GM12878 (cell line): Measurements from ENCODE around the gene CARD19. TPM values are rescaled to one million over a fixed set of nuclear protein-coding genes. Genes with fewer than 3 reads are reported as not detected.

ENCODE experiments used
- BRCA1 ChIP-seq: IDR thresholded peaks from 2 replicates; pipeline ENCODE4 v1.6.1; 2011; ENCODE audit warnings: low read depth, low read length, improper control_type of control experiment
- CHD2 ChIP-seq: IDR thresholded peaks from 2 replicates; pipeline ENCODE4 v1.6.1; 2011; ENCODE audit warnings: low read depth, low read length, improper control_type of control experiment, borderline replicate concordance
- HCFC1 ChIP-seq: fragments of 150-350 bp; IDR thresholded peaks from 2 replicates; pipeline ENCODE4 v1.6.1; 2014; ENCODE audit warnings: low read length
- IKZF2 ChIP-seq, 2 experiments: fragments of 450-650 bp; IDR thresholded peaks; 2 replicates each; pipeline ENCODE4 v1.6.1; 2017; ENCODE audit warnings: mild to moderate bottlenecking in 2 of 2, moderate library complexity in 2 of 2
- MTA3 ChIP-seq: IDR thresholded peaks from 2 replicates; pipeline ENCODE4 v1.6.1; 2012; ENCODE audit warnings: low read length, inconsistent platforms, borderline replicate concordance
- MYC ChIP-seq: IDR thresholded peaks from 2 replicates; pipeline ENCODE4 v1.6.1; 2011; ENCODE audit warnings: mild to moderate bottlenecking, low read length, moderate library complexity, inconsistent platforms; ENCODE audit not compliant: insufficient read depth, insufficient replicate concordance, insufficient read length, severe bottlenecking
- NRF1 ChIP-seq: conservative IDR thresholded peaks from 2 replicates; pipeline ENCODE4 v1.6.1; 2011; ENCODE audit warnings: mild to moderate bottlenecking, low read depth, low read length, improper control_type of control experiment
- PML ChIP-seq: IDR thresholded peaks from 2 replicates; pipeline ENCODE4 v1.6.1; 2012; ENCODE audit warnings: low read length, inconsistent platforms
- POLR2A ChIP-seq: IDR thresholded peaks from 2 replicates; pipeline ENCODE4 v1.6.1; 2011; ENCODE audit warnings: low read depth, mild to moderate bottlenecking, low read length
- RB1 ChIP-seq: fragments of 450-650 bp; formaldehyde crosslinking; IDR thresholded peaks from 2 replicates; pipeline ENCODE4 v1.6.1; 2017; ENCODE audit warnings: mild to moderate bottlenecking, borderline replicate concordance
- RCOR1 ChIP-seq: conservative IDR thresholded peaks from 2 replicates; pipeline ENCODE4 v1.6.1; 2012; ENCODE audit warnings: low read depth, low read length, improper control_type of control experiment
- SUPT20H ChIP-seq: IDR thresholded peaks from 2 replicates; pipeline ENCODE4 v1.6.1; 2011; ENCODE audit warnings: low read depth, mild to moderate bottlenecking, low read length, moderate library complexity, borderline replicate concordance; ENCODE audit not compliant: control insufficient read depth
- TARDBP ChIP-seq: IDR thresholded peaks from 2 replicates; pipeline ENCODE4 v1.6.1; 2016; ENCODE audit warnings: borderline replicate concordance
- polyA plus RNA-seq, 11 experiments: library from polyadenylated mRNA; depleted of rRNA in 4 of 11; unstranded in 6 of 11; stranded (reverse) in 5 of 11; fragments of >200 nt; fragmentation: Nextera tagmentation in 4 of 11; fragmentation: Illumina TruSeq in 1 of 11; extraction: Ambion mirVana in 4 of 11; extraction: Trizol in 1 of 11; gene quantifications; 1 replicate in 1 of 11; 2 replicates in 10 of 11; pipeline versions ENCODE4 v1.2.1 to v1.2.3, GENCODE V29; 2011 to 2016; ENCODE audit warnings: inconsistent platforms in 2 of 11, missing spikeins in 2 of 11, low read depth in 1 of 11
- total RNA-seq, 4 experiments: library from RNA; depleted of rRNA in 3 of 4; stranded (reverse); fragments of >200 nt in 3 of 4; fragmentation: Illumina TruSeq in 1 of 4; extraction: Trizol in 1 of 4; gene quantifications; 2 replicates each; pipeline versions ENCODE4 v1.2.1 to v1.2.3, GENCODE V29; 2013 to 2021
- TF ChIP-seq, protein P1 (sequence below): IDR thresholded peaks from 2 replicates; pipeline ENCODE4 v1.6.1; 2012; ENCODE audit warnings: low read depth, low read length, improper control_type of control experiment
- TF ChIP-seq, protein P2 (sequence below): fragments of 450-650 bp; IDR thresholded peaks from 2 replicates; pipeline ENCODE4 v1.6.1; 2018; ENCODE audit warnings: mild to moderate bottlenecking, low read depth, moderate library complexity; ENCODE audit not compliant: partially characterized antibody
- TF ChIP-seq, protein P3 (sequence below): fragments of 450-650 bp; IDR thresholded peaks from 2 replicates; pipeline ENCODE4 v1.6.1; 2017; ENCODE audit warnings: mild to moderate bottlenecking, moderate library complexity
- TF ChIP-seq, protein P4 (sequence below): fragments of 150-350 bp; IDR thresholded peaks from 2 replicates; pipeline ENCODE4 v1.6.1; 2016; ENCODE audit warnings: low read depth, low read length

The CARD19 gene
- total and polyA plus RNA-seq, 10 of the 15 experiments (the other 5 are each of a cell fraction or from before 2014, with no cell fraction given), result 0.61 to 41.6 (median 19.9) TPM

DNA sequence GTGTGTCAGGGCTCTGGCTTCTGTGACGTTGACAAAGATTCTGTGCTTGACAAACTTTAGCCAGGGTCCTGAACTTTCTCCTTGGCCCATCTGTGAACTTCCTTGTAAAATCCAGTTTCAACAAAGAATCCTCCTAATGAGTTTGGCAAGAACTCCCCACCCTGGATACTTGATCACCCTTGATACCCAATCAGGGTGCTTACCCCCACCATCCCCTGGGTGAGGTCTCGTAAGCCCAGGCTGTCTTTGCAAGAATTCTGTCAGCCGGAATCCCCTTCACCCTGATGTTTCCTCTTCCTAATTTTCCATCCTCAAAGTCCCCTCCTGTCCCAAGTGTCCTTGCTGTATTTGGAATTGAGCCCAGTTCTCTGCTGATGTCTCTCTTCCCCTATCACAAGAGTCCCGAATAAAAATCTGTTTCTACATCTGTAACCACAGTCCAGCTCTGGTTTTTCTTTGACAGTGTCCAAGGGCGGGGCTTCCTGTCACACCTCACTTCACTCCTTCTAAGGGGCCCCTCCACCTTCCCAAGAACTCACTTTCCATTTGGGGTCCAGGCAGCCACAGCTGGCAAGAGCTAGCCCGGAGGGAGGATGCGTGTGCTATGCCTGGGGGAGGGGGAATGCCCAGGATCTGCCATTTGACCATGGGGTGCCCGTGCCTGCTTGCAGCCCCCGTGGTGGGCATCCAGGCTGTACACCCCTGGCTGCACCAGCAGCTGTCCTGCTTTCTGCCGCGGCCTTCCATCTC lies 2.7 kb upstream of the CARD19 start (continued):
- TF ChIP-seq MYC, result no peak
- no peak for TF ChIP-seq CHD2
- peak; percentile 49; the same call in 1 of the 2 replicates for TF ChIP-seq POLR2A
- TF ChIP-seq TARDBP, result no peak
- TF ChIP-seq, protein P1, sequence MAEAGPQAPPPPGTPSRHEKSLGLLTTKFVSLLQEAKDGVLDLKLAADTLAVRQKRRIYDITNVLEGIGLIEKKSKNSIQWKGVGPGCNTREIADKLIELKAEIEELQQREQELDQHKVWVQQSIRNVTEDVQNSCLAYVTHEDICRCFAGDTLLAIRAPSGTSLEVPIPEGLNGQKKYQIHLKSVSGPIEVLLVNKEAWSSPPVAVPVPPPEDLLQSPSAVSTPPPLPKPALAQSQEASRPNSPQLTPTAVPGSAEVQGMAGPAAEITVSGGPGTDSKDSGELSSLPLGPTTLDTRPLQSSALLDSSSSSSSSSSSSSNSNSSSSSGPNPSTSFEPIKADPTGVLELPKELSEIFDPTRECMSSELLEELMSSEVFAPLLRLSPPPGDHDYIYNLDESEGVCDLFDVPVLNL, result no peak
- TF ChIP-seq, protein P2, sequence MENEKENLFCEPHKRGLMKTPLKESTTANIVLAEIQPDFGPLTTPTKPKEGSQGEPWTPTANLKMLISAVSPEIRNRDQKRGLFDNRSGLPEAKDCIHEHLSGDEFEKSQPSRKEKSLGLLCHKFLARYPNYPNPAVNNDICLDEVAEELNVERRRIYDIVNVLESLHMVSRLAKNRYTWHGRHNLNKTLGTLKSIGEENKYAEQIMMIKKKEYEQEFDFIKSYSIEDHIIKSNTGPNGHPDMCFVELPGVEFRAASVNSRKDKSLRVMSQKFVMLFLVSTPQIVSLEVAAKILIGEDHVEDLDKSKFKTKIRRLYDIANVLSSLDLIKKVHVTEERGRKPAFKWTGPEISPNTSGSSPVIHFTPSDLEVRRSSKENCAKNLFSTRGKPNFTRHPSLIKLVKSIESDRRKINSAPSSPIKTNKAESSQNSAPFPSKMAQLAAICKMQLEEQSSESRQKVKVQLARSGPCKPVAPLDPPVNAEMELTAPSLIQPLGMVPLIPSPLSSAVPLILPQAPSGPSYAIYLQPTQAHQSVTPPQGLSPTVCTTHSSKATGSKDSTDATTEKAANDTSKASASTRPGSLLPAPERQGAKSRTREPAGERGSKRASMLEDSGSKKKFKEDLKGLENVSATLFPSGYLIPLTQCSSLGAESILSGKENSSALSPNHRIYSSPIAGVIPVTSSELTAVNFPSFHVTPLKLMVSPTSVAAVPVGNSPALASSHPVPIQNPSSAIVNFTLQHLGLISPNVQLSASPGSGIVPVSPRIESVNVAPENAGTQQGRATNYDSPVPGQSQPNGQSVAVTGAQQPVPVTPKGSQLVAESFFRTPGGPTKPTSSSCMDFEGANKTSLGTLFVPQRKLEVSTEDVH, result no peak
- no peak for TF ChIP-seq RB1
- TF ChIP-seq BRCA1, result no peak
- TF ChIP-seq, protein P3, sequence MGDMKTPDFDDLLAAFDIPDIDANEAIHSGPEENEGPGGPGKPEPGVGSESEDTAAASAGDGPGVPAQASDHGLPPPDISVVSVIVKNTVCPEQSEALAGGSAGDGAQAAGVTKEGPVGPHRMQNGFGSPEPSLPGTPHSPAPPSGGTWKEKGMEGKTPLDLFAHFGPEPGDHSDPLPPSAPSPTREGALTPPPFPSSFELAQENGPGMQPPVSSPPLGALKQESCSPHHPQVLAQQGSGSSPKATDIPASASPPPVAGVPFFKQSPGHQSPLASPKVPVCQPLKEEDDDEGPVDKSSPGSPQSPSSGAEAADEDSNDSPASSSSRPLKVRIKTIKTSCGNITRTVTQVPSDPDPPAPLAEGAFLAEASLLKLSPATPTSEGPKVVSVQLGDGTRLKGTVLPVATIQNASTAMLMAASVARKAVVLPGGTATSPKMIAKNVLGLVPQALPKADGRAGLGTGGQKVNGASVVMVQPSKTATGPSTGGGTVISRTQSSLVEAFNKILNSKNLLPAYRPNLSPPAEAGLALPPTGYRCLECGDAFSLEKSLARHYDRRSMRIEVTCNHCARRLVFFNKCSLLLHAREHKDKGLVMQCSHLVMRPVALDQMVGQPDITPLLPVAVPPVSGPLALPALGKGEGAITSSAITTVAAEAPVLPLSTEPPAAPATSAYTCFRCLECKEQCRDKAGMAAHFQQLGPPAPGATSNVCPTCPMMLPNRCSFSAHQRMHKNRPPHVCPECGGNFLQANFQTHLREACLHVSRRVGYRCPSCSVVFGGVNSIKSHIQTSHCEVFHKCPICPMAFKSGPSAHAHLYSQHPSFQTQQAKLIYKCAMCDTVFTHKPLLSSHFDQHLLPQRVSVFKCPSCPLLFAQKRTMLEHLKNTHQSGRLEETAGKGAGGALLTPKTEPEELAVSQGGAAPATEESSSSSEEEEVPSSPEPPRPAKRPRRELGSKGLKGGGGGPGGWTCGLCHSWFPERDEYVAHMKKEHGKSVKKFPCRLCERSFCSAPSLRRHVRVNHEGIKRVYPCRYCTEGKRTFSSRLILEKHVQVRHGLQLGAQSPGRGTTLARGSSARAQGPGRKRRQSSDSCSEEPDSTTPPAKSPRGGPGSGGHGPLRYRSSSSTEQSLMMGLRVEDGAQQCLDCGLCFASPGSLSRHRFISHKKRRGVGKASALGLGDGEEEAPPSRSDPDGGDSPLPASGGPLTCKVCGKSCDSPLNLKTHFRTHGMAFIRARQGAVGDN, result no peak; the same call in 1 of the 2 replicates
- TF ChIP-seq HCFC1, result no peak
- no peak for TF ChIP-seq NRF1
- peak; percentile 57 to 64 for TF ChIP-seq IKZF2 (IDR thresholded peaks at IDR 0.05)
- no peak for TF ChIP-seq SUPT20H
- TF ChIP-seq, protein P4, sequence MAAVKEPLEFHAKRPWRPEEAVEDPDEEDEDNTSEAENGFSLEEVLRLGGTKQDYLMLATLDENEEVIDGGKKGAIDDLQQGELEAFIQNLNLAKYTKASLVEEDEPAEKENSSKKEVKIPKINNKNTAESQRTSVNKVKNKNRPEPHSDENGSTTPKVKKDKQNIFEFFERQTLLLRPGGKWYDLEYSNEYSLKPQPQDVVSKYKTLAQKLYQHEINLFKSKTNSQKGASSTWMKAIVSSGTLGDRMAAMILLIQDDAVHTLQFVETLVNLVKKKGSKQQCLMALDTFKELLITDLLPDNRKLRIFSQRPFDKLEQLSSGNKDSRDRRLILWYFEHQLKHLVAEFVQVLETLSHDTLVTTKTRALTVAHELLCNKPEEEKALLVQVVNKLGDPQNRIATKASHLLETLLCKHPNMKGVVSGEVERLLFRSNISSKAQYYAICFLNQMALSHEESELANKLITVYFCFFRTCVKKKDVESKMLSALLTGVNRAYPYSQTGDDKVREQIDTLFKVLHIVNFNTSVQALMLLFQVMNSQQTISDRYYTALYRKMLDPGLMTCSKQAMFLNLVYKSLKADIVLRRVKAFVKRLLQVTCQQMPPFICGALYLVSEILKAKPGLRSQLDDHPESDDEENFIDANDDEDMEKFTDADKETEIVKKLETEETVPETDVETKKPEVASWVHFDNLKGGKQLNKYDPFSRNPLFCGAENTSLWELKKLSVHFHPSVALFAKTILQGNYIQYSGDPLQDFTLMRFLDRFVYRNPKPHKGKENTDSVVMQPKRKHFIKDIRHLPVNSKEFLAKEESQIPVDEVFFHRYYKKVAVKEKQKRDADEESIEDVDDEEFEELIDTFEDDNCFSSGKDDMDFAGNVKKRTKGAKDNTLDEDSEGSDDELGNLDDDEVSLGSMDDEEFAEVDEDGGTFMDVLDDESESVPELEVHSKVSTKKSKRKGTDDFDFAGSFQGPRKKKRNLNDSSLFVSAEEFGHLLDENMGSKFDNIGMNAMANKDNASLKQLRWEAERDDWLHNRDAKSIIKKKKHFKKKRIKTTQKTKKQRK, result no peak
- no peak for TF ChIP-seq RCOR1
- no peak for TF ChIP-seq MTA3
- TF ChIP-seq PML, result no peak
